HK-2 (cell line): ENCODE measurements around the gene LRRC4C.

Experiments used
- DNase-seq: peaks from one replicate; pipeline ENCODE4 v3.0.0-alpha.2; 2018; ENCODE audit not compliant: unreplicated experiment

LRRC4C gene

DNA sequence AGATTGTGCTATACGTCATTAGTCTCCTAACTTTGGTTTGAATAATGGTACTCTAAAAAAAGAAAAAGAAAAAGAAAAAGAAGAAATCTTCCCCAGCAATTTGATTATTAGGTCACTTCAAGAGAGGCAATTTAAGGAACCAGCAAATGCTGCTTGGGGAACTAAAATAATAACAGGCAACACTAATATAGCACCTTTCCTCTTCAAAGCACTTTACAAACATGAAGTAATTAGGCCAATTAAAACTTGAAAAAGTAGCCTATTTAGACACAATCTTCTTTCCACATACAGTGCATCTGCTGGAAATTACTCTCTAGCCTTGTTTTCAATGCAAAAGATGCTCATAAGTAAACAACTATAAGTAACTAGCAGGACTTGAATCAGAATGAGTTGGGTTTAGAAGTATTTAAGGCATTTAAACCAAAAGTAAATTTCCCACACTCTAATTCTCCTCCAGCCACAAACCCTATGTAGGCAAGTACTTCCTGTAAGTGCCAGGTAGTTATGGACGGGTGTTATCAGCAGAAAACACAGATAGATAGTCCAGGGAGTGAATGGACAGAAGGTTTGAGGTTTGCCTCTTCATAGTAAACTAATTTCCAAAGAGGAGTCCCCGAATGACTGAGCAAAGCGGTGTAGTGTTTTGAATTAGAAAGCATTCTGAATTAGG, 44.5 kb downstream of the LRRC4C start:
- DNase-seq = no peak

DNA sequence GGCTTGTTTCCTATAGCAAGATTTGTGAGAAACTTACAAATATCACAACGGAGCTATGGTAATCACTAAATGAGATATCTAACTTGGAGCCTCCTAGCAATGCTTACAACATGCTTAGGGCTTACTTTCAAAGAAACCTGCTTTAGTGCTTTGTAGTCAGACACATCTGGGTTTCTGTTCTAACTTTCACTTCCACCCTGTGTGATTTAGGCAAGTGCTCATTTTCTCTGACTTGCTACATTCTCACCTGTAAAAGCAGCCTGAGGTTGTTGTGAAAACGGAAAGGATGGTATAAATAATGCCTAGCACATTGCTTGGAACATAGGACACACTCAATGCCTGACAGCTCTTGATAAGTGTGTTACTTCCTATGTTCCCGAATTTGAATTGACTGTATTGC, 45.6 kb downstream of the LRRC4C start:
- no peak for DNase-seq

DNA sequence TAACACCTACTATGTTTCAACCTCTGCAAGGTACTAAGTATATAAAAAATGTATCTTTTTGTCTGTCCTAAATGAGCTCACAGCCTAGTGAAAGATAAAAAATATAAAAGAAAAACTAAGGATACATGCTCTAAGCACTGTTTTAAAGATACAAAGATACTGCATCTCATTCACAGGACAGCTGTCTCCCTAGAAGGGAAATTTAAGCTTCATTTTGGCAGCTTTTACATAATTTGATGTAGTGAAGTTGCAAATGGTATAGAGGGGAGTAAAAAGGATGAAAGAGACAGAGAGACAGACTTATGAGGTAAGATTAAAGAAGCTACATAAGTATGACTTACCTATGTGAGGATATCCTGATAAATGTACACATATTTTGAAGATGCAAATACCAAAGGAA, 53.6 kb downstream of the LRRC4C start:
- DNase-seq = no peak

DNA sequence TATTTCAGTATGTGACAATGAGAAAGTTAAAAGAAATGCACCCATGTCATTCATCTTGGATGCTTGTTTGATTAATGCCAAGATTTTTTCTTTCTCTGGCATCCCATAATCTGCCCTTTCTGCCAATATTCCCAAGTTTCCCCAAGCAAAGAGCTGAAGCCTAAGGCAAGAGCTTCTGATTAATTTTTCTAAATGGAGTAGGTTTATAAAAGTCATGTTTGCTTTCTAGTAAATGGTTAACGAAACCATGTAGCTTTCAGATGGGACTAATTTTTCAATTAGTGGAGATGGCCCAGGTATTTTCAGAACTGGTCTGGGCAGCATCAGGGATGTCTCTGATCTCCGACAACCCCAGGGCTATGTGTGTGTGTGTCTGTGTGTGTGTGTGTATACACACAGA, 55.3 kb downstream of the LRRC4C start:
- DNase-seq = no peak

DNA sequence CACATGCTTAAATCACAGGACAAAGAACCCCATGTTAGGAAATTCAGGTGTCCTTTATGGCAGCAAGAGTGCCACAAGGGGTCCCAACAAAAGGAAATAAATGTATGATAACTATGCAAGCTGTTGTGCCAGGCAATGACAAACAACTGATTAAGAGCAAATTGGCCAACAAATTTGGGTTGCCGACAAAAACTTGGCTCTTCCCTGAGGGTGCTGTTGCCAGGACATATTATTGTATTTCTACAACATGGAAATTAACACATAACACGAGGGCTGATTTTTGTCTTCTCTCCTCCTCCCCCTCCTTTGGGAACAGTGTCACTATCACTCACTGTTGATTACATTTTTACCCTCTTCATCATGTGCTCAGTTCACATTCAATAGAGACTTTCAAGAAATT, 56.0 kb downstream of the LRRC4C start:
- no peak for DNase-seq

DNA sequence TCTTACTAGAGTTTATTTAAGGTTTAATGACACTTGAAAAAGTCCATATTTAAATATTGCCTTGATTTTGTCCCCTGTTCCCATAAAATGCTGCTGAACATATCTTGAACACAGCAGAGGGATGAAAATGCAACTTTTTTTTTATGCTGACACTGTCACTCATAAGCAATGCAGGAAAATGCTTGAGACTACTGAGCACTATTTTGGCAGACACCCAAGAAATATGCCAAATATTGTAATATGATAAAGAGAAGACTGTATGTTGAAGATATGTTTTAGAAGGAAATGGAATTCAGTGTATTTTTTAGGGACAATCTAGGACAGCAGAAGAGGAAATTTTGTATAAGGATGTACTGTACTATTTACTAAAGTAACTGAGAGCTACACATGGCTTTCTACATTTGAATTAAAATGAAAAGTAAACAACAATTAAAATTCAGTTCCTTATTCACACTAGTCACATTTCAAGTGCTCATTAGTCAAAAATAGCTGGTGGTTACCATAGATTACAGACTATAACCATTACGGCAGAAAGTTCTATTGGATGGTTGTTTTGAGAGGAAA, 58.6 kb downstream of the LRRC4C start:
- DNase-seq = no peak

DNA sequence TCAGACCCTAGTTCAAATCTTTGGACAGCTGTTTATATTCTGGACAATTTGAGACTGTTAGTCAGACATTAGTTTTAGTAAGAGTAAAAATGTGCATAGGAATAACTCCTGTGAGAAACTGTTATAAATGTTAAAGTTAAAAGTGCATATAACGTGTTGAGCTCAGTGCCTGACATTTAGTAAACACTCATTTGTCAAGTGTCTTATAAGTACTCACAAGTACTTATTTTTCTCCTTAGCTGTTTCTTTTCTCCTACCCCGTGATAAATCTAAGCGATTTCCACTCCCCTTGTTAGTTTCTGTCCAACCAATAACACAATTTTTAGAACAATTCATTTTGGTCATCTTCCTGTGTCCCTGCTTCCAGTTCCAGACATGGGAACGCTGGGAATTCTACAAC, 59.3 kb downstream of the LRRC4C start:
- DNase-seq = no peak

DNA sequence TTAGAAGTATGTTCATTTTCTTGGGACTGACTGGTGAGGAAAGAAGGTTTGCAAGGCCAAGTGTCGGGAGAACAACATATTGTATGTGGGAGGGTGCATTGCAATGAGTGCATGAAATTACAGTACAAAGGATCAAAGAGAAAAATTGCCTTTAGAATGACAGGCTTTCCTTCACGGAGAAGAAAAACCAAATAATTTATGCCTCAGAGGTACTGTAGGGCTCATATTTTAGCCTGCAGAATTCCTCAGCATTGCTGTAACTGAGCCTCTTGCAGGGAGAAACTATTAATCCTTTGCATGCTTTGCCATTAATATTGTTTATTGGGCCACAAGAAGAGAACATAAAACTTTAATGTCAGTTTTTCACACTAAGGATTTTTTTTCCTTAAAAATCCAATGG, 60.1 kb downstream of the LRRC4C start:
- no peak for DNase-seq

DNA sequence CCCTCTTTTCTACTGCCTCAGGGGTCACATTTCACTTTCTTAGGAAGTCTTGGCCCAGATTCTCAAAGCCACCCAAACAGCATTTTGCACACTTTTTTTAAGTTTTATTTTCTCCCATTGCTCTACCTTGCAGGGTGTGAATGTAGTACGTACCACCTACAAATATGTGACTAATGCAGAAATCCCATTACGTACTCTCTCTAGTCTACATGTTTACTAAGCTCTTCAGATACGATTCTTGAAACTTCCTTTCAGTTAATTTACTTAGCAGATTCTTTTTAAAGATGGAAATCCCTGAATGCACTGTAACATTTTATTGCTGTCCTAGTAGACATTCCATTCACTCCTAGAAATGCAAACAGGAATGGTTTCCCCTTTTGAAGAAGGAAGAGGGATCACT, 61.3 kb downstream of the LRRC4C start:
- no peak for DNase-seq

DNA sequence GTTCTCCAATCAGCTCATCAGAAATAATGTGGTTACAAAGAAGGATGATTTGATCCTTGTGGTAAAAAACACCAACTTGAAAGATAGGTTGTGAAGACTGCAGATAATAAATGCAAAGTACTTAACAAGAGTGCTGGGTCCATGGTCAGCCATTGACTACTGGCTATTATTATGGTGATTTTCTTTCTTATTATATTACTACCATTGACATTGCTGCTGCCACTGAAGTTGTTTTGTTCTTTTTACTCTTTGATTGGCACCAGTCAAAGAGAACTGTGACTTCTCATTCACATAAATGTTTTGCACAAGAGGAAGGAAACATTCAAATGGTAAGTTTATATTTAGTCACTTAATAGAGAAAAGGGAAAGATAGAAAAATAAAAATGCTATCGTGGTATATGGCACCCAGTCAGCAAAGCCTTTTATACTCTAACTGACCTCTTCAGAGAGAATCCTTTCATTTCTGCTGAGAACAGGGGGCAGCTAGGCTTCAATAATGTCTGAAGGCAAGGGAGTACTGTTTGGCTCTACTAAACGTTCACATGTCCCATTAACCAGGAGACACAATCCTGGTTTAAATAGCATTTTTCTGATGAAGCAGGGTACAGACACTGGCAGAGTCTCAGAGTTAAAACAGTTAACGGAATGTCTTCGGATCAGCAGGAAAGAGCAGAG, 64.8 kb downstream of the LRRC4C start:
- no peak for DNase-seq

DNA sequence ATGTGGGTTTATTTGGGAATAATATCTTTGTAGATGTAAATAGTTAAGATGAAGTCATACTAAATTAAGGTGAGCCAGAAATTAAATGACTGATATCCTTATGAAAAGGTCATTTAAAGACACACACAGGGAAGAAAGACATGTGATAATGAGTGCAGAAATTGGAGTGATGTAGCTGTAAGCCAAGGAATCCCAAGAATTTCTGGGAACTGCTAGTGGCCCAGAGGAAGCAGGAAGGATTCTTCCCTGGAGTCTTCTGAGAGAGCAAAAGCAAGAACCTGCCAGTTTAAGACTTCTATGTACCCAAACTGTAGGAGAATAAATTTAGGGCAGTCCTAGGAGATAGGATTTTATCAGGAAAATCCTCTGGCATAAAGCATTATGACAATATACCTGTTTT, 66.9 kb downstream of the LRRC4C start:
- no peak for DNase-seq

DNA sequence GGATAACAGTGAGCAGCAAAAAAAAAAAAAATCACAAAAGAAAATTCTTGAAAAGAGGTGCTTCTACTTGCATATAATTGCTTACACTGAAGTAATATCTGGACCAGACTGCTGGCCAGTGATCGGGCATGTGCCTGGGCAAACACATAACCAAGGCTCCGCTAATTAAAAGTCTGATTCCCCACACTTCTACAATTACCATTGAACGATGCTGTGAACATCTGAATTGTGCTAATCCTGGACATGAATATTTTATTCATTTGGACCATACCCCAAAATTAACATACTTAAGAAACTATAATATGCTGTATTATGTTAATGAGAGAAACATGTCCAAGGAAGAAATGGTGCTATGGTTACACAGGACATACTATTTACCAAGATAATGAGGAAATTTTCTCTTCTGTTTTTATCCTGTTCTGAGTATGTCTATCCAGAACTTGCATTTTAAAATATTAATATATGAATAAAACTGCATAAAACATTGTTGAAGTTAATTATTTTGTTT, 69.8 kb downstream of the LRRC4C start:
- DNase-seq = no peak

DNA sequence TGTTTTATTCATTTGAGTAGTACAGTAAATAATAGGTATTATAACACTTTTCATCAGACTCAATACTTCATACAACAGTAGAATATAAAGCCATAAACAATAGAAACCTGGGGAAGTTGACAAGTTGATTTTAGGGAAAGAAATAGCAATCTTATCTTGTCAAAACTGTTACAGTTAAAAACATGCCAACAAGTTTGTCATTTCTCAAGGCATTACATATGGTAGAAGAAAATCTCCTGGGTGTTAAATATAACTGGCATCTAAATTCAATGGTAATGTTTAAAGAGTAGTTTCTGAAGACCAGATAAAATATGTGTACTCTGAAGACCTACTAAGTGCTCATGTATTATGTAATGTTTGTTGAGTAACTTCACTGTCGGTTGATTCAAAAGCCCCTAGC, 75.1 kb downstream of the LRRC4C start:
- DNase-seq = no peak

DNA sequence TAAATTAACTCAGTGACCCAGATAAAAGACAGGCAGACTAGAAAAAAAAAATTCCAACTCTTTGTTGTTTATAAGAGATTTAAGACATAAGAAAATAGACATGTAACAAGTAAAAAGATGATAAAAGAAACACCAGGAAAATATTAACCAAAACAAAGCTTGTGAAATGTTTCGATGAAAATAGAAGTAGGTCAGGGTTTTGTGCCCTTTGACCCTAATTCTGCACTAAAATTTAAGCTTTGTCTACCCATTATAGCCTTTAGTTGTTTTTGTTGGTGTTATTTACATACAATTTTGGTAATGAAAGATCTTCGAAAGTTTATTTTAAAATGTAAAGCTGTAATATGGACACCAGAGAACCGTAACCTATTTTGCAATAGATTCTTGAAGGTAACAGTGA, 75.7 kb downstream of the LRRC4C start:
- DNase-seq = no peak

DNA sequence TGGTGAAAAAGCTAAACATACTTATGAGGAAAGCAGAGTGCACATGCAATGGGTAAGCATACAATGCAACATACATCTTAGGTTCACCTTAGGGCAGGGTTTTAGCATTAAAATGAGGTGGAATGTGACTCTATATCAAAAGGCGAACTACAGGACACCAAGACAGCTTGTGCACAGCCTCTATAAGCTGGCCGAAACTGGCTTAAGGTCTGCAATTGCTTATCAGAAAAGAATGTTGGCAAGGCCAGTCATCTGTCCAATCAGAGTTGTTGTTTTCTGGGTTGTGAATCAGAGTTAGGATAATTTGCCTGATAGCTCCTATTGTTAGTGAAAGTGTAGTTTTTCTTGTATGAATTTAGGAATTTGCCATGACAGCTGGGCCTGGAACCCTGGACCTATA, 76.5 kb downstream of the LRRC4C start:
- no peak for DNase-seq

DNA sequence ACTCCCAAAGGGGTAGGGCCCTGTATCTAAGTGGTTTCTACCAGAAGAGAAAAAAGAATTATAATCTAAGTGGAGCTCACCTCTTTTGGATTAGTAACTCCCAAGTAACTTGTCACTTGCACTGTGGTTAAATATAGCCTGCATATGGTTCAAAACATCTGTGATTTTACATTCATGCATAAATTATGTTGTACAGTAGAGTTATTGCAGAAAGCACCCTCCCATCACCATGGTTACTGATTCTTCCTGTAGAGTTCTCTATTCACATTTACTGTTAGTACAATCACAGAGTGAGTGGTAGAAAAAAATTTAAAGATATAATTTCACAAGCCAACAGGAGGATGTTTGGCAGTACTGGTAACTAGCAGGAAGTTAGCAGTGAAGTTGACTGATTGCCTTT, 80.4 kb downstream of the LRRC4C start:
- DNase-seq = no peak

DNA sequence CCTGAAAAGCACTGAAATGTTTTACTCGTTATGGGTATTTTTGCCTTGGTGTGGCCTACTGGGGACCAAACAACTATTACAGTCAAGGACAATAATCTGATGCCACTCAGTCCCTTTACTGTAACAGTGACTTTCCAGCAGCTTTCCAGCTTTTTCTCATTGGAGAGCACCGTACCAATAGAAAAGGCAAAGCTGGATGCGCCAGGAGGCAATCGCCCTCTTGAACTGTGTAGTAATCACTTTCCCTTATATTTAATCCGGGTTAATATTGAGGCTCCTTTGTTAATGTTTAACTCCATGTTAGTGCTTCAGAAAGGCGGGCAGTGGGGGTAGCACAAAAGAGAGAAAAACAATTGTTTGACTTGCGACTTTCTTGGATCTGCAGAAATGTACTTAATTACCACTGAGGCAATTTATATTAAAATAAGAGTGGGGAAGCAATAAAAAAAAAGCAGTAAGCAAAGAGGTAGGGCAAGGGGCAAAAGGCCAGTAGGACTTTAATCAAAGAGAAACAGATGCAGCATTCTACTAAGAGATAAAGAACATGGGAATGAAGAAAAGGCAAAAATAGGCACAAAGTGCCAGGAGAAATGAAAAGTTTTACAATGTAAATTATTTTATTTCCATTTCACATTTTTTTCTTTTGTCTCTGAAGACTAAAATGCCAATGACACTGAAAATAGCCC, 81.6 kb downstream of the LRRC4C start:
- no peak for DNase-seq

DNA sequence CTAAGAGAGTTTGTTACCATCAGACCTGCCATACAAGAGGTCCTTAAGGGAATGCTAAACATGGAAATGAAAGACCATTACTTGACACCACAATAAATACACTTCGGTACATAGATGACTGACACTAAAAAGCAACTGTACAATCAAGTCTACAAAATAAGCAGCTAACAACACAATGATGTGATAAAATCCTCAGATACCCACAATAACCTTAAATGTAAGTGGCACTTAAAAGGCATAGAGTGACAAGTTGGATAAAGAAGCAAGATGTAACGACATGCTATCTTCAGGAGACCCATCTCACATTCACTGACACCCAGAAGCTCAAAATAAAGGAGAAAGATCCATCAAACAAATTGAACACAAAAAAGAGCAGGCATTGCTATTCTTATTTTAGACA, 107.6 kb downstream of the LRRC4C start:
- no peak for DNase-seq

DNA sequence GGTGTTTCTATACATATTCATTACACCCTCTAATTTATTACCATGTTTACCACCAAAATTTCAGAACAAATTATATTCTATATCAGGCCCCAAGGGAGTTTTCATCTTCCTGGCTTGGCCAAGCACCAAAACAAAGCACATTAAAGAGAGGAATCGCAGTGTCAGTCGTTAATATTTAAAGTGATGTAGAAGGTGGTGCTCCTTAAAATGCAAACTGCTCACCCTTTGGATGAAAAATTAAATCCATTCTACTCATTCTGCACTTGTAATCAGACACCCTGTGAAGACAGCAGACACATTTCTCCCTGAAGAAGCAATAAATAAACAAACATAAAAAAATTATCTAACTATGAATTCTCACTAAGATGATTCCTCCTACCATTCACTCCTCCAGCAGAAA, 113.4 kb downstream of the LRRC4C start:
- DNase-seq = no peak

DNA sequence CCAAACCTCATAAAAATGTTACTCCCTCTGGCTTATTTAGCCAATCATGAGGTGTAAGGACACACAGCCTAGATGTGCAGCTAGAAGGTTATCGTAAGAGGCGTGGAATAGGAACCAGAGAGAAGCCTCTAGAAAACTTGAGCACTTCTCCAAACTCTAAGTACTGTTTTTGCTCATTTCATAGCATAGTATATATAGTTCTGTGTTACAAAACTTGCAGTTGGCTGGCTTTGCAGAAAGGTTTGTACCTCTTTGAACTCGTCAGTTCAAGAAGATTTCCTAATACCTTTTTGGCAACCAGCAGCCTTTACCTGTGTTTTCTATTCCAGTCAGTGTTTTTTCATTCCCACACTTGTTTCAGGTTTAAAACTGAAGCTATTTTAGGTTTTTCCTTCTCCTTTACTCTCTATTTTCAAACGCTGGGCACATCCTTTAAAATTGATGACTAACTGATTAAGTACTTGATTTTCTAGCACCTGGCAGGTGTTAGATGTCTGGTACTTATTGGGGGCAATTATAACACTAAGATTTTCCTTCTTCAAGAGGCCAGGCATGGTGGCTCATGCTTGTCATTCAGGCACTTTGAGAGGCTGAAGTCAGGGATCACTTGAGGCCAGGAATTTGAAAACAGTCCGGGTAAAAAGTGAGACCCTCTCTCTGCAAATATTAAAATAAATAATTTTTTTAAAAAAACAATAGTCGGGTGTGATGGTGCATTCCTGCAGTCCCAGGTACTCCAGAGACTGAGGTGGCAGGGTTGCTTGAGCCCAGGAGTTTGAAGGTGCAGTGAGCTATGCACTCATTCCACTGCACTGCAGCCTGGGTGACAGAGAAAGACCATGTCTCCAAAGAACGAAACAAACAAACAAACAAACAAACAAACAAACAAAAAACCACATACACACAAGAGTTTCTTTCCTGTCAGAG, 125.2 kb downstream of the LRRC4C start:
- DNase-seq = no peak

DNA sequence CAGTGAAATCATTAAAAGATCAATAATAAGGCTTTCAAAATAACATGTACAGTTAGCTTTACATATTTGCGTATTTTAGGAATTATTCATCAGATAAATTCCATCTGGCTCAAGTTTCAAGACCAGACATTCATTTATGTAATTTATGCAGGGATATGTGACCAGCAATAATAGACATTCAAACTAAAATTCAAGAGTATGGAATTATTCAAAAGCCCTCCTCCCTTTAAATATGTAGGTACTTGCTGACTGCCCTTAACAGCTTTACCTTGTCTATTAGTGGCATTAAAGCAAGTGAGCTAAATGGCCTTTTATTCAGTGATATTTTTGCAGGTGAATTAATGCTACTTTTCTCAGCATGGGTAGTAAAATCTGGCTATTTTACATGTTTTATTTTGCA, 126.1 kb downstream of the LRRC4C start:
- DNase-seq = no peak

DNA sequence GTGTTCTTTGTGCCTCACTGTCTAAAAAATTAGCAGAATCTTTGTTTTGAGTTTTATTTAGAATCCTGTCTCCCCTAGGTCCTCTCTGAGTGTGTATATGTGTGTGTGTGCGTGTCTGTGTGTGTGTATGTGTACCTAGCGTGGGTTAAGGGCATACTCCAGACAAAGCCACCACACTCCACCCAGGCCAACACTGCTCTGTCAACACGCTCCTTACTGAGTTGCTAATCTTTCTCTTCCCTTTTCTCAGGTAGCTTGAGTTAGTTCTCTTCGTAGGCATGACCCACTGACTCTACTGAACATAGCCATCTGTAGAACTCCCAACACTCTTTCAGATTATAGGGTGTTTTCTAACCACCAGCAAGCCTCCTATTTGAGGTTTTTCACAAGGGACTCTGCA, 131.1 kb downstream of the LRRC4C start:
- DNase-seq = no peak
